ENCODE measurements around the gene RTKN2. TPM values are rescaled to one million over a fixed set of nuclear protein-coding genes. Genes with fewer than 3 reads are reported as not detected.

Gene RTKN2
- total and polyA plus RNA-seq, 7 experiments from 2014 or later, result 1.4 to 7.8 (median 3.0) TPM

DNA sequence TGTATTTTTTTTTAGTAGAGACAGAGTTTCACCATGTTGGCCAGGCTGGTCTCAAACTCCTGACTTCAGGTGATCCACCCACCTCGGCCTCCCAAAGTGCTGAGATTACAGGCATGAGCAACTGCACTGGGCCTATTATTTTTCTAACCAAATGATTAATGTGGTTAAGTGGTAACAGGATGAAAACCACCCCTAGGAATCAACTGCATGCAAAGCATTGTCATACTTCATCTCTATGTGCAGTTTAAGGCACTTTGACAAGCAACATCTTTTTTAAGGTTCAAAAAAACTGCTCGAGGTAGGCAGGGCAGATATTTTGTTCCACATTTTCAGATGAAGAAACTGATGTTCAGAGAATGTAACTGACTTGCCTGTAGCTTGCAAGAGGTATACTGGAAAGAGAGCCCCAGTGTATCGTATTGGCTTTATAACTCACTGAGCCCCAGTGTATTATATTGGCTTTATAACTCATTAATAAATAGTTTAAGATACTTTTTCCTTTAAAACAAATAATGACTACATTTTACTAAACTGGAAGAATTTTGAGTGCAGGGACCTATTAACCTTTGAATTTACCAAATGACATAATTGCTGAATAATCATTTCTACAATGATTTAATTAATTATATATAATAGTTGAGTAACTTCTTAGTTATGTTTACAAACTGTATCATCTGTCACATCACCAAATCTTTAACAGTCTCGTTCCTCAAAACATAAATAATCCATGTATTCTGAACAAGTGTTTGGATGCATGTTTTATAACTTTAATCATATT, 38.1 kb downstream of the RTKN2 start:
- ChIA-PET POLR2A (interaction anchor here (1.0 to 1.2 kb wide), 2 partner anchors 39 to 178 kb away, joined by 3 read pairs; no protein-coding TSS in a partner anchor), CTCF (no interaction called here)
- Histone ChIP-seq H3K27me3 (ENCODE audit: control insufficient read depth in 2 of 2, insufficient read depth in 2 of 2, low read length in 2 of 2) (no peaks in the 10 kb centered on the region), H3K36me3 (ENCODE audit: control insufficient read depth in 2 of 3, insufficient read depth in 3 of 3, low read length in 3 of 3) (no peaks in the 10 kb centered on the region), H3K27ac (ENCODE audit: low read depth, low read length) (no peak overlapping the region), H3K4me1 (ENCODE audit: control insufficient read depth in 2 of 2, insufficient read depth in 2 of 2, low read length in 2 of 2) (peaks cover 0 to 13% of the 10 kb centered on the region in 2 donors), H3K9me3 (ENCODE audit: control insufficient read depth in 2 of 3, low read length in 3 of 3) (no peaks in the 10 kb centered on the region), H3K4me3 (ENCODE audit: low read length) (no peak overlapping the region)
- ATAC-seq (no peak), DNase-seq (peak in 1 of 9 donors; percentile 6)
- no peaks in the 10 kb centered on the region for H3K27me3 Mint-ChIP-seq
- peaks cover 0 to 11% (median 0%) of the 10 kb centered on the region in 5 donors for H3K36me3 Mint-ChIP-seq
- H3K27ac Mint-ChIP-seq, result peak overlapping the region in 1 of 9 donors; percentile 29
- peaks cover 3 to 33% (median 22%) of the 10 kb centered on the region in 7 donors for H3K4me1 Mint-ChIP-seq
- intact Hi-C loops (cut with micrococcal nuclease), result no loop called here
- H3K9me3 Mint-ChIP-seq, result peaks cover 0 to 2% (median 0%) of the 10 kb centered on the region in 11 donors
- H3K4me3 Mint-ChIP-seq, result peak overlapping the region in 1 of 10 donors; percentile 19

DNA sequence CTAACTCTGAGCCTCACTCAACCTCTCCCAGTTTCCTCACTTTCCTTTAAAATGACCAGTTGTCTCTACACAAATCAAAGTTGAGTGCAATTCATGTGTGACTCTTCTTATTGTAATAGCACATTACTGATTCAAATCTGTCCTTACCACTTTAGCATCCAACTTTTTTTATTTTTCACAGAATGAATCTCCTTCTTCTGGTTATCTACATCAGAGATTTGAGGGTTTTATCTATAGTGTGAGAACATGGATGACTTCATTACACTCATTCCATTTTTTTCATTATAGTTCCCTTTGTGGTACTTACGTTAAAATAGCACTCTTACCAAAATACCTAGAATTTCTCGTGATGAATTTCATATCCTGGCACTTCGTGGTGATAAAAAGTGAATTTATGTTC, 43.3 kb downstream of the RTKN2 start:
- intact Hi-C loops (cut with micrococcal nuclease), result no loop called here
- ChIA-PET CTCF (no interaction called here), POLR2A (interaction anchor here (1.2 kb wide), 1 partner anchor 12 kb away, joined by 3 read pairs; no protein-coding TSS in a partner anchor)
- Mint-ChIP-seq H3K27ac (peak overlapping the region in 1 of 9 donors; percentile 5), H3K27me3 (no peaks in the 10 kb centered on the region), H3K4me3 (no peak overlapping the region), H3K4me1 (peaks cover 0 to 3% (median under 1%) of the 10 kb centered on the region in 7 donors), H3K9me3 (peaks cover 0 to 7% (median 0%) of the 10 kb centered on the region in 11 donors), H3K36me3 (peaks cover 0 to 20% (median 0%) of the 10 kb centered on the region in 5 donors)
- Histone ChIP-seq H3K4me3 (ENCODE audit: low read length) (no peak overlapping the region), H3K36me3 (ENCODE audit: control insufficient read depth in 2 of 3, insufficient read depth in 3 of 3, low read length in 3 of 3) (no peaks in the 10 kb centered on the region), H3K27me3 (ENCODE audit: control insufficient read depth in 2 of 2, insufficient read depth in 2 of 2, low read length in 2 of 2) (no peaks in the 10 kb centered on the region), H3K9me3 (ENCODE audit: control insufficient read depth in 2 of 3, low read length in 3 of 3) (no peaks in the 10 kb centered on the region), H3K27ac (ENCODE audit: low read depth, low read length) (no peak overlapping the region), H3K4me1 (ENCODE audit: control insufficient read depth in 2 of 2, insufficient read depth in 2 of 2, low read length in 2 of 2) (peaks cover 0 to 4% of the 10 kb centered on the region in 2 donors)
- ATAC-seq (no peak), DNase-seq (no peak)

DNA sequence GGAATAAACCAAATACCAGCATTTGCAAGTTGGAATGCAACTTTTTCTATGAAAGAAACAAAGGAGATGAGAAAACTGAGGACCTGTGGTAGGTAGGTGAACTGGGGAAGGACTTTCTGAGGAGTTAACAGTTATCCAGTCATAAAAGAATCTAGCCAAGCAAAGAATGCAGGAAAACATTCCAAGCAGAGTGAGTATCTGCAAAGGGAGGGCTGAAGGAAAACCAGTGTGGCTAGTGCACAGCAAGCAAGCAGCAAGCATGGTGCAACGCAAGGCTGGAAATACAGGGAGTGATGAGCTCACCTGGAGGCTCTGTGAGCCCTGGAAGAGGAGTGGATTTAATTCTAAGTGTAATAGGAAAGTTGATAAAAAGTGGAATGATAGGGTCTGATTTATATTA, 44.0 kb downstream of the RTKN2 start:
- DNase-seq (no peak), ATAC-seq (no peak)
- no peaks in the 10 kb centered on the region for H3K27me3 Mint-ChIP-seq
- Histone ChIP-seq H3K27me3 (ENCODE audit: control insufficient read depth in 2 of 2, insufficient read depth in 2 of 2, low read length in 2 of 2) (no peaks in the 10 kb centered on the region), H3K4me3 (ENCODE audit: low read length) (no peak overlapping the region), H3K27ac (ENCODE audit: low read depth, low read length) (no peak overlapping the region), H3K9me3 (ENCODE audit: control insufficient read depth in 2 of 3, low read length in 3 of 3) (no peaks in the 10 kb centered on the region), H3K4me1 (ENCODE audit: control insufficient read depth in 2 of 2, insufficient read depth in 2 of 2, low read length in 2 of 2) (no peaks in the 10 kb centered on the region), H3K36me3 (ENCODE audit: control insufficient read depth in 2 of 3, insufficient read depth in 3 of 3, low read length in 3 of 3) (no peaks in the 10 kb centered on the region)
- peaks cover 0 to 21% (median 0%) of the 10 kb centered on the region in 5 donors for H3K36me3 Mint-ChIP-seq
- intact Hi-C loops (cut with micrococcal nuclease), result no loop called here
- peaks cover 0 to 3% (median 0%) of the 10 kb centered on the region in 7 donors for H3K4me1 Mint-ChIP-seq
- ChIA-PET POLR2A (interaction anchor here (1.2 kb wide), 1 partner anchor 12 kb away, joined by 3 read pairs; no protein-coding TSS in a partner anchor), CTCF (no interaction called here)
- H3K4me3 Mint-ChIP-seq, result no peak overlapping the region
- H3K27ac Mint-ChIP-seq, result peak overlapping the region in 1 of 9 donors; percentile 28
- H3K9me3 Mint-ChIP-seq, result peaks cover 0 to 7% (median 0%) of the 10 kb centered on the region in 11 donors

DNA sequence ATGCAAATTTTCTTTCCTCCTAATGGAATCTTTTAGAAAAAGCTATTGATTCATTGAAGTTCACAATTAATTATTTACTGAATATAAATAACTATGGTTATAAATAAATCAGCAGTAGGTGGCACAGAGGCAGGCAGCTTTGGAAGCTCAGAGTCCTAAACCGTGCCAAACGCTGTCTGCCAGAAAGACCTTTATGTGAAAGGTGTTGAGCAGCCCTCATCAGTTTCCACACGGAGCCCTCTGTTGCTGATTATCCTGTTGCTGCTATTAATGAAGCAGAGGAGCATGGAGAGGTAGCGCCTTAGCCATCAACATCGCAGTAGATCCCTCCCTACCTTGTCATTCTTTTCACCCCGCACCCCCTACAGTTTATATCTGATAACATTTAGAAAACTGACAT, 51.0 kb downstream of the RTKN2 start:
- no peak for ATAC-seq
- Histone ChIP-seq H3K27ac (ENCODE audit: low read depth, low read length) (no peak overlapping the region), H3K27me3 (ENCODE audit: control insufficient read depth in 2 of 2, insufficient read depth in 2 of 2, low read length in 2 of 2) (no peaks in the 10 kb centered on the region), H3K36me3 (ENCODE audit: control insufficient read depth in 2 of 3, insufficient read depth in 3 of 3, low read length in 3 of 3) (no peaks in the 10 kb centered on the region), H3K4me3 (ENCODE audit: low read length) (no peak overlapping the region), H3K9me3 (ENCODE audit: control insufficient read depth in 2 of 3, low read length in 3 of 3) (no peaks in the 10 kb centered on the region), H3K4me1 (ENCODE audit: control insufficient read depth in 2 of 2, insufficient read depth in 2 of 2, low read length in 2 of 2) (no peaks in the 10 kb centered on the region)
- Mint-ChIP-seq H3K4me1 (peaks cover 0 to 19% (median 6%) of the 10 kb centered on the region in 7 donors), H3K9me3 (peaks cover 0 to 3% (median 0%) of the 10 kb centered on the region in 11 donors), H3K27me3 (peaks cover 0 to 4% (median 0%) of the 10 kb centered on the region in 5 donors), H3K36me3 (peaks cover 0 to 20% (median 0%) of the 10 kb centered on the region in 5 donors), H3K4me3 (no peak overlapping the region), H3K27ac (peak overlapping the region in 1 of 9 donors; percentile 76)
- intact Hi-C loops (cut with micrococcal nuclease), result no loop called here
- DNase-seq, result no peak
- POLR2A ChIA-PET, result interaction anchor here (0.9 to 1.0 kb wide), 2 partner anchors 13 to 89 kb away, joined by 3 to 4 read pairs; no protein-coding TSS in a partner anchor
- CTCF ChIA-PET, result interaction anchor here (0.6 to 1.0 kb wide), 3 partner anchors 23 to 179 kb away, joined by 3 read pairs; no protein-coding TSS in a partner anchor

DNA sequence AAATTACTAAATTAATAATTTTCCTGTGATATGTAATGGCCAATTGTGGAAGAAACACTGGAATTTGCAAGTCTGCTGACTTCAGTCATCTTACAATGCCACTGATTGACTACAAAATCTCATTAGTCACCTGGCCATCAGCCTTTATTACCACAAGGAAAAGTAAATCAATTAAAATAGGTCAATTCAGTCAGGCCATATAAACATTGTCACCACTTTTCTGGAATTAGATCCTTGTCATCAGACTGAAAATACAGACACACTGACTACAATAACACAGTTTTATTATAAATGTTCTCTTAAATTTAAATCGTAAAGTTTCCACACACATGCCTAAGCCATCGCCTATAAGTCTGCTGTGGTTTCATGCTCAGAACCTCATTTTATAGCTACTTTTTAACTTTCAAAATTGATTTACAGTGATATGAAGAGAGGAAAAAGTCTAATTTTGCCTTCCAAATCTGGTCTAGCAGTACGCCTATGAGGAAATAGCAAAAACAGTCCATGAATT, 54.2 kb downstream of the RTKN2 start:
- Mint-ChIP-seq H3K4me1 (peaks cover 0 to 19% (median 9%) of the 10 kb centered on the region in 7 donors), H3K9me3 (peaks cover 0 to 7% (median 0%) of the 10 kb centered on the region in 11 donors), H3K36me3 (peaks cover 0 to 24% (median 0%) of the 10 kb centered on the region in 5 donors), H3K27me3 (peaks cover 0 to 4% (median 0%) of the 10 kb centered on the region in 5 donors), H3K4me3 (no peak overlapping the region), H3K27ac (no peak overlapping the region)
- ATAC-seq (no peak), DNase-seq (no peak)
- H3K9me3 ChIP-seq (ENCODE audit: control insufficient read depth in 2 of 3, low read length in 3 of 3), result no peaks in the 10 kb centered on the region
- no peak overlapping the region for H3K4me3 ChIP-seq (ENCODE audit: low read length)
- no peaks in the 10 kb centered on the region for H3K4me1 ChIP-seq (ENCODE audit: control insufficient read depth in 2 of 2, insufficient read depth in 2 of 2, low read length in 2 of 2)
- intact Hi-C loops (cut with micrococcal nuclease), result loop anchor here in 1 of 2 donors (2.0 kb wide), 1 partner anchor 14 kb away; no protein-coding TSS in a partner anchor
- ChIA-PET POLR2A (no interaction called here), CTCF (no interaction called here)
- H3K27ac ChIP-seq (ENCODE audit: low read depth, low read length), result no peak overlapping the region
- H3K27me3 ChIP-seq (ENCODE audit: control insufficient read depth in 2 of 2, insufficient read depth in 2 of 2, low read length in 2 of 2), result no peaks in the 10 kb centered on the region
- H3K36me3 ChIP-seq (ENCODE audit: control insufficient read depth in 2 of 3, insufficient read depth in 3 of 3, low read length in 3 of 3), result no peaks in the 10 kb centered on the region

DNA sequence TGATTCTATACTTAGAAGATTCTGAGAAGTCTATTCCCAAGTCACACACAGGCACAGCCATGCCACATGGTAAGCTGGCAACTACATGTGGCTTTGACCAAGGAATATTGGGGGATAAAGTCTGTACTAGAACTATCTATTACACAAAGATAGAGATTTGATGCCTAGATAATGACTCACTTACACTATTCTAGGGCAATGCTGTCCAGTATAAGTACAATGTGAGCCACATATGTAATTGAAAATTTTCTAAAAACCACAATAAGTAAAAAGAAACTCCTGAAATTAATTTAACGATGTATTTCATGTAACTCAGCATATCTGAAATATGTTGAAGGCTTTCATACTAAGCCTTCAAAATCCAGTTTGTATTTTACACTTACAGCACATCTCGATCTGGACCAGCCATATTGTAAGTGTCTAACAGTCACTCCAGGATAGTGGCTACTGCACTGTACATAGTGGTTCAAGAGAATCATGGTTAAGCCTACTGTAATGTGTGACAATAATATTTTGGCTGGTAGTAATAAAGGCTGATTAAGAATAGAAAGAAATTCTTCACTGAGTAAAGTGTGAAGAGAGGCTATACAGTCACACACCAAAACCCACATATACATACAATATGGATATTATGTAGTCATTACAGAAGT, 62.8 kb downstream of the RTKN2 start:
- no peak for ATAC-seq
- CTCF ChIA-PET, result no interaction called here
- POLR2A ChIA-PET, result no interaction called here

More for the DNA sequence above, 62.8 kb downstream of the RTKN2 start:
- Histone ChIP-seq H3K36me3 (ENCODE audit: control insufficient read depth in 2 of 3, insufficient read depth in 3 of 3, low read length in 3 of 3) (no peaks in the 10 kb centered on the region), H3K4me1 (ENCODE audit: control insufficient read depth in 2 of 2, insufficient read depth in 2 of 2, low read length in 2 of 2) (peaks cover 0 to 5% of the 10 kb centered on the region in 2 donors), H3K27ac (ENCODE audit: low read depth, low read length) (no peak overlapping the region), H3K4me3 (ENCODE audit: low read length) (no peak overlapping the region), H3K9me3 (ENCODE audit: control insufficient read depth in 2 of 3, low read length in 3 of 3) (no peaks in the 10 kb centered on the region), H3K27me3 (ENCODE audit: control insufficient read depth in 2 of 2, insufficient read depth in 2 of 2, low read length in 2 of 2) (no peaks in the 10 kb centered on the region)
- Mint-ChIP-seq H3K9me3 (peaks cover 0 to 8% (median 0%) of the 10 kb centered on the region in 11 donors), H3K27me3 (no peaks in the 10 kb centered on the region), H3K4me1 (peaks cover 0 to 18% (median 10%) of the 10 kb centered on the region in 7 donors), H3K4me3 (no peak overlapping the region), H3K36me3 (peaks cover 0 to 24% (median 0%) of the 10 kb centered on the region in 5 donors), H3K27ac (no peak overlapping the region)
- no peak for DNase-seq
- intact Hi-C loops (cut with micrococcal nuclease), result loop anchor here in 1 of 2 donors (1.0 kb wide), 1 partner anchor 9 kb away; no protein-coding TSS in a partner anchor

All from naive thymus-derived CD4-positive, alpha-beta T cell (primary cell).